KMS-11 (cell line): ENCODE measurements around the gene RPS27A.
"Not testable (repeated sequence)": the region's sequence is repeated elsewhere in the genome, so short reads cannot be mapped to it uniquely, and the experiment has no call there.

Experiments used
- H2AFZ ChIP-seq: fragments of 200-600 bp; sonication (generic); 2 replicates; pipeline ENCODE4 v1.6.1; 2016; ENCODE audit warnings: antibody characterized with exemption, mixed run types, low read depth
- H3K27ac ChIP-seq: fragments of 200-600 bp; sonication (generic); 2 replicates; pipeline ENCODE4 v1.6.1; 2016; ENCODE audit warnings: mild to moderate bottlenecking, mixed run types
- H3K27me3 ChIP-seq: fragments of 200-600 bp; sonication (generic); 2 replicates; pipeline ENCODE4 v1.6.1; 2017; ENCODE audit warnings: mild to moderate bottlenecking, low read depth, mixed run types, moderate library complexity; ENCODE audit not compliant: insufficient read depth
- H3K36me3 ChIP-seq: fragments of 200-600 bp; sonication (generic); 2 replicates; pipeline ENCODE4 v1.6.1; 2017; ENCODE audit warnings: mild to moderate bottlenecking, mixed run types; ENCODE audit not compliant: insufficient read depth
- H3K4me1 ChIP-seq: fragments of 200-600 bp; sonication (generic); 2 replicates; pipeline ENCODE4 v1.6.1; 2016; ENCODE audit warnings: mild to moderate bottlenecking, low read depth, mixed run types; ENCODE audit not compliant: poor library complexity, severe bottlenecking
- H3K4me2 ChIP-seq: fragments of 200-600 bp; sonication (generic); 2 replicates; pipeline ENCODE4 v1.7.0; 2016; ENCODE audit warnings: mild to moderate bottlenecking, mixed run types
- H3K4me3 ChIP-seq: fragments of 200-600 bp; sonication (generic); IDR thresholded peaks from 2 replicates; pipeline ENCODE4 v1.6.1; 2017; ENCODE audit warnings: low read depth, low read length, mixed read lengths; ENCODE audit not compliant: insufficient read depth
- H3K79me2 ChIP-seq: fragments of 200-600 bp; sonication (generic); 2 replicates; pipeline ENCODE4 v1.6.1; 2016; ENCODE audit warnings: low read depth, mixed run types; ENCODE audit not compliant: insufficient read depth
- H3K9ac ChIP-seq: fragments of 200-600 bp; sonication (generic); 2 replicates; pipeline ENCODE4 v1.6.1; 2016; ENCODE audit warnings: mild to moderate bottlenecking, mixed run types
- H4K20me1 ChIP-seq: fragments of 200-600 bp; sonication (generic); 2 replicates; pipeline ENCODE4 v1.6.1; 2016; ENCODE audit warnings: mild to moderate bottlenecking, mixed run types; ENCODE audit not compliant: insufficient read depth
- TF ChIP-seq, protein P1 (sequence below): fragments of 200-600 bp; sonication (generic); conservative IDR thresholded peaks from 2 replicates; pipeline ENCODE4 v1.6.1; 2017; ENCODE audit warnings: low read depth, mild to moderate bottlenecking, antibody characterized with exemption, low read length, moderate library complexity, mixed read lengths

RPS27A gene

DNA sequence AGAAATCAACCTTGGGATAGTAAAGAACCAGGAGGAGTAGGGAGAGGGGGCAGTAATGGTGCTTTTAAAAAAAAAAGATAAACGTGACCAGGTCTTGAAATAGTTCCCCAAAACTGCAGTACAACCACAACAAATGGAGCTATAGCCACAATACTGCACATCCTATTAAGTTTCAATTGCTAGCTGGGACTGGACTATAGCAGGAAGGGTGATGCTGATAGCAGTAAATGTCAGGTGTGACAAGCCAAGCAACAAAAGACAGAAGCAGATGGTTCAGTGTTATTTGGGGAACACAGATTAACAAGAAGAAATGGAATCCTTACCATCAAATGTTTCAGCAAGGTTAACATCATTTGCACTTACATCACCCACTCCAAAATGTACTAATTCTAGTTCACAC is 10.1 kb downstream of the RPS27A start:
- Histone ChIP-seq H3K27ac (no peak overlapping the region), H3K27me3 (no peaks in the 10 kb centered on the region), H2AFZ (no peak overlapping the region), H3K9ac (no peak overlapping the region), H3K4me2 (no peak overlapping the region), H4K20me1 (no peaks in the 10 kb centered on the region), H3K4me1 (peaks cover 52% of the 10 kb centered on the region), H3K79me2 (no peaks in the 10 kb centered on the region), H3K36me3 (peaks cover 3% of the 10 kb centered on the region; the same call in 1 of the 2 replicates), H3K4me3 (no peak overlapping the region)
- TF ChIP-seq, protein P1, sequence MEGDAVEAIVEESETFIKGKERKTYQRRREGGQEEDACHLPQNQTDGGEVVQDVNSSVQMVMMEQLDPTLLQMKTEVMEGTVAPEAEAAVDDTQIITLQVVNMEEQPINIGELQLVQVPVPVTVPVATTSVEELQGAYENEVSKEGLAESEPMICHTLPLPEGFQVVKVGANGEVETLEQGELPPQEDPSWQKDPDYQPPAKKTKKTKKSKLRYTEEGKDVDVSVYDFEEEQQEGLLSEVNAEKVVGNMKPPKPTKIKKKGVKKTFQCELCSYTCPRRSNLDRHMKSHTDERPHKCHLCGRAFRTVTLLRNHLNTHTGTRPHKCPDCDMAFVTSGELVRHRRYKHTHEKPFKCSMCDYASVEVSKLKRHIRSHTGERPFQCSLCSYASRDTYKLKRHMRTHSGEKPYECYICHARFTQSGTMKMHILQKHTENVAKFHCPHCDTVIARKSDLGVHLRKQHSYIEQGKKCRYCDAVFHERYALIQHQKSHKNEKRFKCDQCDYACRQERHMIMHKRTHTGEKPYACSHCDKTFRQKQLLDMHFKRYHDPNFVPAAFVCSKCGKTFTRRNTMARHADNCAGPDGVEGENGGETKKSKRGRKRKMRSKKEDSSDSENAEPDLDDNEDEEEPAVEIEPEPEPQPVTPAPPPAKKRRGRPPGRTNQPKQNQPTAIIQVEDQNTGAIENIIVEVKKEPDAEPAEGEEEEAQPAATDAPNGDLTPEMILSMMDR: no peak

DNA sequence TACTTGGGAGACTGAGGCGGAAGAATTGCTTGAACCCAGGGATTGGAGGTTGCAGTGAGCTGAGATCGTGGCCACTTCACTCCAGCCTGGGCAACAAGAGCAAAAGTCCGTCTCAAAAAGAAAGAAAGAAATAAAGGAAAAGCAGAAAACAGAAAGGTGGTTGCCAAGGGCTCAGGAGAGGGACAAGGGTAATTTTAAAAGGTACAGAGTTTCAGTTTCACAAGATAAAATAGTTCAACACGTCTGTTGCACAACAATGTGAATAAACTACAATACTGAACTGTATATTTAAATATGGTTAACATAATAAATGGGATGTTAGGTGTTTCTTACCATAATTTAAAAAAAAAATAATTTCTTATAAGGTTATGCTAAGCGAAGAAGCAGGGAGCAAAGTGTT is 12.9 kb downstream of the RPS27A start:
- no peaks in the 10 kb centered on the region for H4K20me1 ChIP-seq
- H3K36me3 ChIP-seq: peaks cover 3% of the 10 kb centered on the region; the same call in 1 of the 2 replicates
- no peaks in the 10 kb centered on the region for H3K79me2 ChIP-seq
- peak overlapping the region; percentile 78 for H3K27ac ChIP-seq
- H3K4me2 ChIP-seq: peak overlapping the region; percentile 58
- 0 out of 2 replicates have a peak overlapping the region, but pooled peaks have one; percentile 1 for H2AFZ ChIP-seq
- peaks cover 53% of the 10 kb centered on the region for H3K4me1 ChIP-seq
- TF ChIP-seq, protein P1: no peak
- H3K27me3 ChIP-seq: no peaks in the 10 kb centered on the region
- peak overlapping the region; percentile 56 for H3K4me3 ChIP-seq
- H3K9ac ChIP-seq: peak overlapping the region; percentile 13; the same call in 1 of the 2 replicates

DNA sequence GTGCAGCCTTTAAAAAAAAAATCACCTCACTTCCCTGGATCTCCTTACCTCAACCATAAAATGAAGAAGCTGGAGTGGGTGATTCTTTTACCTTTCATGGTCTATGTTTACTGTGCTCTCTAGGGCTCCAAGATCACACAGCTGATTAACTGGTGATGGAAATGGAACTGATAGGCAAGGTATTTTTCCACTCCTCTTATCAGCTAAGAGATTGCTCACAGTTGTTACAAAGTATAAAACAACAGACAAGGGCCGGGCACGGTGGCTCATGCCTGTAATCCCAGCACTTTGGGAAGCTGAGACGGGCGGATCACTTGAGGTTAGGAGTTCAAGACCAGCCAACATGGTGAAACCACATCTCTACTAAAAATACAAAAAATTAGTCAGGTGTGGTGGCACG is 14.5 kb downstream of the RPS27A start:
- H3K79me2 ChIP-seq: no peaks in the 10 kb centered on the region
- no peak overlapping the region for H2AFZ ChIP-seq
- H3K4me3 ChIP-seq: no peak overlapping the region
- H4K20me1 ChIP-seq: no peaks in the 10 kb centered on the region
- H3K27ac ChIP-seq: 0 out of 2 replicates have a peak overlapping the region, but pooled peaks have one; percentile 78
- no peaks in the 10 kb centered on the region for H3K27me3 ChIP-seq
- H3K9ac ChIP-seq: no peak overlapping the region
- peaks cover 3% of the 10 kb centered on the region; the same call in 1 of the 2 replicates for H3K36me3 ChIP-seq
- peaks cover 56% of the 10 kb centered on the region for H3K4me1 ChIP-seq
- H3K4me2 ChIP-seq: no peak overlapping the region
- TF ChIP-seq, protein P1: no peak

DNA sequence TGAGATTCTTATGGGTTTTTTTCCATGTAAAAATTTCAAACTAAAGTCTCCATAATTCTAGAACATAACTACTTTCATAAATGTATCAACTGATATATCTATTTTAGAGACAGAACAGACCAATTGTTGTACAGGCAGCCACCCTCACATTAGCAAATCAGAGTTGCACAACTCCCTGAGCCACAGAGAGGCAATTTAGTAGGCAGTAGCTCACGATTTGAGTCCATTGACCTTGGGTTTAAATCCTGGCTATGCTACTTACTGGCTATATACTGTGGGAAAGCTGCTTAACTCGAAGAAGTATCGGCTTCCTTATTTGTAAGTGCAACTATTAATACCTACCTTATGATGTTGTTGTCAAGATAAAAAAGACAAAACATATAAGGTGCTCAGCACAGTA is 20.3 kb downstream of the RPS27A start:
- H3K4me2 ChIP-seq: no peak overlapping the region
- no peak overlapping the region for H3K4me3 ChIP-seq
- H3K27me3 ChIP-seq: no peaks in the 10 kb centered on the region
- H3K36me3 ChIP-seq: no peaks in the 10 kb centered on the region; the same call in none of the 2 replicates
- H3K79me2 ChIP-seq: no peaks in the 10 kb centered on the region
- H3K27ac ChIP-seq: no peak overlapping the region
- H3K9ac ChIP-seq: no peak overlapping the region
- H3K4me1 ChIP-seq: peaks cover 4% of the 10 kb centered on the region
- TF ChIP-seq, protein P1: no peak
- H4K20me1 ChIP-seq: no peaks in the 10 kb centered on the region
- H2AFZ ChIP-seq: no peak overlapping the region

DNA sequence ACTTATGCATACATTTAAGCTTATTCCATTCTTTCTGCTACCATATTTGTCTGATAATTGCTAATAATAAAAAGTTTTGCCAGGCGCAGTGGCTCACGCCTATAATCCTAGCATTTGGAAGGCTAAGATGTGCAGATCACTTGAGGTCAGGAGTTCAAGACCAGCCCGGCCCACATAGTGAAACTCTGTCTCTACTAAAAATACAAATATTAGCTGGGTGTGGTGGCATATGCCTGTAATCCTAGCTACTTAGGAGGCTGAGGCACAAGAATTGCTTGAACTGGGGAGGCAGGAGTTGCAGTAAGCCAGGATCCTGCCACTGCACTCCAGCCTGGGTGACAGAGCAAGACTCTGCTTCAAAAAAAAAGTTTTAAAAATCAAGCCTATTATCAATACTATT is 27.1 kb downstream of the RPS27A start:
- H4K20me1 ChIP-seq, H3K27ac ChIP-seq, H3K27me3 ChIP-seq, H3K4me1 ChIP-seq, H2AFZ ChIP-seq, H3K9ac ChIP-seq, H3K79me2 ChIP-seq, H3K4me2 ChIP-seq, H3K4me3 ChIP-seq: not testable (repeated sequence)
- peaks cover 10% of the 10 kb centered on the region for H3K36me3 ChIP-seq
